IgD-negative memory B cell (primary cell): ENCODE measurements around the gene MACROD2. TPM values are rescaled to one million over a fixed set of nuclear protein-coding genes. Genes with fewer than 3 reads are reported as not detected.

Experiments used
- H3K27ac Mint-ChIP-seq, 3 donors: one replicate each; pipeline ENCODE4 v1.8.0; 2020 to 2022; ENCODE audit warnings: mild to moderate bottlenecking in 3 of 3, mixed read lengths in 3 of 3, moderate library complexity in 1 of 3
- H3K27me3 Mint-ChIP-seq: one replicate; pipeline ENCODE4 v1.8.0; 2021; ENCODE audit warnings: mixed read lengths
- H3K36me3 Mint-ChIP-seq: one replicate; pipeline ENCODE4 v1.8.0; 2020; ENCODE audit warnings: mild to moderate bottlenecking, mixed read lengths
- H3K4me1 Mint-ChIP-seq, 3 donors: one replicate each; pipeline ENCODE4 v1.8.0; 2020 to 2022; ENCODE audit warnings: mixed read lengths in 3 of 3, mild to moderate bottlenecking in 1 of 3
- H3K4me3 Mint-ChIP-seq, 4 donors: one replicate each; pipeline ENCODE4 v1.8.0; 2020 to 2022; ENCODE audit warnings: mild to moderate bottlenecking in 4 of 4, mixed read lengths in 4 of 4, moderate library complexity in 3 of 4
- H3K9me3 Mint-ChIP-seq, 3 donors: one replicate each; pipeline ENCODE4 v1.8.0; 2020 to 2021; ENCODE audit warnings: mixed read lengths in 3 of 3, mild to moderate bottlenecking in 1 of 3
- polyA plus RNA-seq: library from polyadenylated mRNA; unstranded; fragments of 300-500 nt; fragmentation: Illumina TruSeq; gene quantifications from one replicate; pipeline ENCODE4 v1.2.3, GENCODE V29; 2021

The MACROD2 gene
- polyA plus RNA-seq, 1 donor from 2014 or later: 1.3 TPM

GRCh38 chr20:15288106-15288505 is 1292.8 kb downstream of the MACROD2 start:
- H3K27ac Mint-ChIP-seq: no peak overlapping the region
- no peak overlapping the region for H3K4me3 Mint-ChIP-seq
- no peaks in the 10 kb centered on the region for H3K27me3 Mint-ChIP-seq
- peaks cover 3% of the 10 kb centered on the region for H3K36me3 Mint-ChIP-seq
- H3K9me3 Mint-ChIP-seq: peaks cover 0 to under 1% (median 0%) of the 10 kb centered on the region in 3 donors
- peaks cover 0 to 2% (median 0%) of the 10 kb centered on the region in 3 donors for H3K4me1 Mint-ChIP-seq

GRCh38 chr20:15289337-15289736 is 1294.0 kb downstream of the MACROD2 start:
- Mint-ChIP-seq H3K27me3 (no peaks in the 10 kb centered on the region), H3K4me3 (no peak overlapping the region), H3K27ac (no peak overlapping the region), H3K36me3 (peaks cover 3% of the 10 kb centered on the region), H3K4me1 (peaks cover 0 to 2% (median 0%) of the 10 kb centered on the region in 3 donors), H3K9me3 (no peaks in the 10 kb centered on the region)

- H3K4me1 Mint-ChIP-seq: peaks cover 0 to 2% (median 0%) of the 10 kb centered on the region in 3 donors
Measured at GRCh38 chr20:15292405-15292804, 1297.1 kb downstream of the MACROD2 start.

GRCh38 chr20:15296422-15296821 is 1301.1 kb downstream of the MACROD2 start:
- Mint-ChIP-seq H3K36me3 (no peaks in the 10 kb centered on the region), H3K27ac (no peak overlapping the region), H3K4me3 (no peak overlapping the region), H3K9me3 (no peaks in the 10 kb centered on the region), H3K27me3 (no peaks in the 10 kb centered on the region), H3K4me1 (no peaks in the 10 kb centered on the region)

More at GRCh38 chr20:15292405-15292804, 1297.1 kb downstream of the MACROD2 start:
- H3K9me3 Mint-ChIP-seq: no peaks in the 10 kb centered on the region
- H3K27me3 Mint-ChIP-seq: no peaks in the 10 kb centered on the region
- no peak overlapping the region for H3K4me3 Mint-ChIP-seq
- H3K27ac Mint-ChIP-seq: no peak overlapping the region
- peaks cover 3% of the 10 kb centered on the region for H3K36me3 Mint-ChIP-seq

GRCh38 chr20:15297059-15297875 is 1302.0 kb downstream of the MACROD2 start:
- H3K27ac Mint-ChIP-seq: no peak overlapping the region
- H3K4me1 Mint-ChIP-seq: no peaks in the 10 kb centered on the region
- H3K27me3 Mint-ChIP-seq: no peaks in the 10 kb centered on the region
- H3K36me3 Mint-ChIP-seq: no peaks in the 10 kb centered on the region
- no peaks in the 10 kb centered on the region for H3K9me3 Mint-ChIP-seq
- no peak overlapping the region for H3K4me3 Mint-ChIP-seq

- Mint-ChIP-seq H3K27ac (no peak overlapping the region), H3K27me3 (no peaks in the 10 kb centered on the region), H3K4me1 (no peaks in the 10 kb centered on the region), H3K4me3 (no peak overlapping the region), H3K36me3 (no peaks in the 10 kb centered on the region), H3K9me3 (peaks cover 0 to 7% (median 0%) of the 10 kb centered on the region in 3 donors)
Measured at GRCh38 chr20:15302075-15302474, 1306.8 kb downstream of the MACROD2 start.

- Mint-ChIP-seq H3K27ac (no peak overlapping the region), H3K4me3 (no peak overlapping the region), H3K9me3 (peaks cover 0 to 4% (median 3%) of the 10 kb centered on the region in 3 donors), H3K4me1 (peaks cover 2 to 15% (median 12%) of the 10 kb centered on the region in 3 donors), H3K27me3 (no peaks in the 10 kb centered on the region), H3K36me3 (no peaks in the 10 kb centered on the region)
Measured at GRCh38 chr20:15310361-15310760, 1315.0 kb downstream of the MACROD2 start.

- H3K36me3 Mint-ChIP-seq: peaks cover 5% of the 10 kb centered on the region
- no peaks in the 10 kb centered on the region for H3K27me3 Mint-ChIP-seq
- peak overlapping the region; percentile 58 to 85 (median 61) for H3K27ac Mint-ChIP-seq
- H3K9me3 Mint-ChIP-seq: peaks cover 2 to 3% (median 3%) of the 10 kb centered on the region in 3 donors
- H3K4me3 Mint-ChIP-seq: peak overlapping the region in 3 of 4 donors; percentile 14 to 24 (median 15)
- peaks cover 44 to 57% (median 45%) of the 10 kb centered on the region in 3 donors for H3K4me1 Mint-ChIP-seq
Measured at GRCh38 chr20:15316556-15316955, 1321.2 kb downstream of the MACROD2 start.

- peaks cover 5% of the 10 kb centered on the region for H3K36me3 Mint-ChIP-seq
- H3K9me3 Mint-ChIP-seq: peaks cover 2 to 3% (median 3%) of the 10 kb centered on the region in 3 donors
- no peaks in the 10 kb centered on the region for H3K27me3 Mint-ChIP-seq
- H3K4me1 Mint-ChIP-seq: peaks cover 44 to 57% (median 45%) of the 10 kb centered on the region in 3 donors
- peak overlapping the region; percentile 58 to 89 (median 85) for H3K27ac Mint-ChIP-seq
- H3K4me3 Mint-ChIP-seq: peak overlapping the region; percentile 70 to 92 (median 84)
Measured at GRCh38 chr20:15317546-15318232, 1322.4 kb downstream of the MACROD2 start.

GRCh38 chr20:15318682-15319081 is 1323.4 kb downstream of the MACROD2 start:
- Mint-ChIP-seq H3K9me3 (peaks cover 2 to 3% (median 3%) of the 10 kb centered on the region in 3 donors), H3K4me1 (peaks cover 44 to 57% (median 45%) of the 10 kb centered on the region in 3 donors), H3K27me3 (no peaks in the 10 kb centered on the region), H3K4me3 (peak overlapping the region in 2 of 4 donors; percentile 88 to 92), H3K36me3 (peaks cover 5% of the 10 kb centered on the region), H3K27ac (peak overlapping the region; percentile 58 to 89 (median 85))

GRCh38 chr20:15319439-15319838 is 1324.1 kb downstream of the MACROD2 start:
- H3K27me3 Mint-ChIP-seq: no peaks in the 10 kb centered on the region
- H3K9me3 Mint-ChIP-seq: peaks cover 2 to 3% (median 3%) of the 10 kb centered on the region in 3 donors
- H3K36me3 Mint-ChIP-seq: peaks cover 5% of the 10 kb centered on the region
- H3K4me1 Mint-ChIP-seq: peaks cover 44 to 57% (median 45%) of the 10 kb centered on the region in 3 donors
- H3K4me3 Mint-ChIP-seq: peak overlapping the region in 1 of 4 donors; percentile 39
- H3K27ac Mint-ChIP-seq: peak overlapping the region in 1 of 3 donors; percentile 34

GRCh38 chr20:15320941-15321340 is 1325.6 kb downstream of the MACROD2 start:
- peaks cover 39 to 43% (median 40%) of the 10 kb centered on the region in 3 donors for H3K4me1 Mint-ChIP-seq
- peaks cover 5% of the 10 kb centered on the region for H3K36me3 Mint-ChIP-seq
- H3K27ac Mint-ChIP-seq: peak overlapping the region in 1 of 3 donors; percentile 11
- no peaks in the 10 kb centered on the region for H3K27me3 Mint-ChIP-seq
- H3K9me3 Mint-ChIP-seq: peaks cover 0 to 3% (median 3%) of the 10 kb centered on the region in 3 donors
- peak overlapping the region in 1 of 4 donors; percentile 67 for H3K4me3 Mint-ChIP-seq

GRCh38 chr20:15327123-15327522 is 1331.8 kb downstream of the MACROD2 start:
- Mint-ChIP-seq H3K4me1 (no peaks in the 10 kb centered on the region), H3K27ac (no peak overlapping the region), H3K27me3 (no peaks in the 10 kb centered on the region)

GRCh38 chr20:15328084-15328483 is 1332.8 kb downstream of the MACROD2 start:
- peaks cover 1 to 5% (median 4%) of the 10 kb centered on the region in 3 donors for H3K4me1 Mint-ChIP-seq
- H3K27ac Mint-ChIP-seq: no peak overlapping the region
- H3K27me3 Mint-ChIP-seq: no peaks in the 10 kb centered on the region
- no peak overlapping the region for H3K4me3 Mint-ChIP-seq
- no peaks in the 10 kb centered on the region for H3K36me3 Mint-ChIP-seq
- H3K9me3 Mint-ChIP-seq: no peaks in the 10 kb centered on the region

More at GRCh38 chr20:15327123-15327522, 1331.8 kb downstream of the MACROD2 start:
- Mint-ChIP-seq H3K36me3 (no peaks in the 10 kb centered on the region), H3K4me3 (no peak overlapping the region), H3K9me3 (no peaks in the 10 kb centered on the region)

- Mint-ChIP-seq H3K4me1 (peaks cover 15 to 22% (median 15%) of the 10 kb centered on the region in 3 donors), H3K27ac (peak overlapping the region; percentile 62 to 92 (median 80)), H3K9me3 (no peaks in the 10 kb centered on the region), H3K4me3 (peak overlapping the region; percentile 69 to 85 (median 76)), H3K27me3 (no peaks in the 10 kb centered on the region), H3K36me3 (no peaks in the 10 kb centered on the region)
Measured at GRCh38 chr20:15332711-15333160, 1337.4 kb downstream of the MACROD2 start.
